H1 (cell line): ENCODE data around the gene BCO2. TPM values are rescaled to one million over a fixed set of nuclear protein-coding genes. Genes with fewer than 3 reads are reported as not detected.

Experiments
- NRF1 ChIP-seq: IDR thresholded peaks from 2 replicates; pipeline ENCODE4 v1.6.1; 2011; ENCODE audit warnings: mild to moderate bottlenecking, low read depth, low read length, improper control_type of control experiment
- SP1 ChIP-seq: IDR thresholded peaks from 2 replicates; pipeline ENCODE4 v1.6.1; 2011; ENCODE audit warnings: low read depth, low read length
- TBP ChIP-seq: IDR thresholded peaks from 2 replicates; pipeline ENCODE4 v1.6.1; 2011; ENCODE audit warnings: low read depth, low read length, improper control_type of control experiment
- TCF12 ChIP-seq: IDR thresholded peaks from 2 replicates; pipeline ENCODE4 v1.6.1; 2011; ENCODE audit warnings: low read depth, mild to moderate bottlenecking, low read length
- polyA plus RNA-seq, 7 experiments: library from polyadenylated mRNA; depleted of rRNA in 3 of 7; stranded (reverse) in 5 of 7; unstranded in 2 of 7; fragments of >200 nt in 5 of 7; fragments of 200-250 nt in 2 of 7; gene quantifications; 1 replicate in 5 of 7; 2 replicates in 1 of 7; 4 replicates in 1 of 7; pipeline versions ENCODE4 v1.2.1 to v1.2.3, GENCODE V29; 2011 to 2013; ENCODE audit warnings: missing spikeins in 2 of 7, mixed read lengths in 2 of 7
- total RNA-seq: library from RNA; stranded (reverse); fragmentation: NEBNext Ultra II Directional; extraction: Animal tissue kit (Norgen Biotek cat#: 25700); gene quantifications from 2 replicates; pipeline ENCODE4 v1.2.1, GENCODE V29; 2021
- TF ChIP-seq, protein P1 (sequence below): fragments of 300-600 bp; sonication (generic); IDR thresholded peaks from 2 replicates; pipeline ENCODE4 v1.7.1; 2012; ENCODE audit warnings: low read length, moderate library complexity, mild to moderate bottlenecking, inconsistent platforms; ENCODE audit not compliant: insufficient replicate concordance

BCO2 gene
- total and polyA plus RNA-seq, 2 of the 8 experiments (the other 6 are each of a cell fraction or from before 2014, with no cell fraction given) = 0.42 to 0.82 TPM

DNA sequence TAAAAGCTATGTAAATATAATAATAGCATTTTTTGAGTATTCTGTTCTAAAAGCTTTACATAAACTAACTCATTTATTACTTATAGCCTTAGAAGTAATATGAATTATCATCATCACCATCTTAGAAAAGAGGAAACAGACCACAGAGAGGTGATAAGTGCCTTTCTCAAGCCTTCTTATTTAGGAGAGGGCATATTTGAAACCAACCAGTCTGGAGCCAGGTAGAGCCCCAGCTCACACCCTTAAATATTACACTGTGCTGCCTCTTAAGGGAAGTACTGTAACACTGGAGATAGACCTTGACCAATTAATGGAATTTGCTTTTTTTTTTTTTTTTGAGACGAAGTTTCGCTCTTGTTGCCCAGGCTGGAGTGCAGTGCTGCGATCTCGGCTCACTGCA, 2.3 kb downstream of the BCO2 start (continued):
- TF ChIP-seq, protein P1, sequence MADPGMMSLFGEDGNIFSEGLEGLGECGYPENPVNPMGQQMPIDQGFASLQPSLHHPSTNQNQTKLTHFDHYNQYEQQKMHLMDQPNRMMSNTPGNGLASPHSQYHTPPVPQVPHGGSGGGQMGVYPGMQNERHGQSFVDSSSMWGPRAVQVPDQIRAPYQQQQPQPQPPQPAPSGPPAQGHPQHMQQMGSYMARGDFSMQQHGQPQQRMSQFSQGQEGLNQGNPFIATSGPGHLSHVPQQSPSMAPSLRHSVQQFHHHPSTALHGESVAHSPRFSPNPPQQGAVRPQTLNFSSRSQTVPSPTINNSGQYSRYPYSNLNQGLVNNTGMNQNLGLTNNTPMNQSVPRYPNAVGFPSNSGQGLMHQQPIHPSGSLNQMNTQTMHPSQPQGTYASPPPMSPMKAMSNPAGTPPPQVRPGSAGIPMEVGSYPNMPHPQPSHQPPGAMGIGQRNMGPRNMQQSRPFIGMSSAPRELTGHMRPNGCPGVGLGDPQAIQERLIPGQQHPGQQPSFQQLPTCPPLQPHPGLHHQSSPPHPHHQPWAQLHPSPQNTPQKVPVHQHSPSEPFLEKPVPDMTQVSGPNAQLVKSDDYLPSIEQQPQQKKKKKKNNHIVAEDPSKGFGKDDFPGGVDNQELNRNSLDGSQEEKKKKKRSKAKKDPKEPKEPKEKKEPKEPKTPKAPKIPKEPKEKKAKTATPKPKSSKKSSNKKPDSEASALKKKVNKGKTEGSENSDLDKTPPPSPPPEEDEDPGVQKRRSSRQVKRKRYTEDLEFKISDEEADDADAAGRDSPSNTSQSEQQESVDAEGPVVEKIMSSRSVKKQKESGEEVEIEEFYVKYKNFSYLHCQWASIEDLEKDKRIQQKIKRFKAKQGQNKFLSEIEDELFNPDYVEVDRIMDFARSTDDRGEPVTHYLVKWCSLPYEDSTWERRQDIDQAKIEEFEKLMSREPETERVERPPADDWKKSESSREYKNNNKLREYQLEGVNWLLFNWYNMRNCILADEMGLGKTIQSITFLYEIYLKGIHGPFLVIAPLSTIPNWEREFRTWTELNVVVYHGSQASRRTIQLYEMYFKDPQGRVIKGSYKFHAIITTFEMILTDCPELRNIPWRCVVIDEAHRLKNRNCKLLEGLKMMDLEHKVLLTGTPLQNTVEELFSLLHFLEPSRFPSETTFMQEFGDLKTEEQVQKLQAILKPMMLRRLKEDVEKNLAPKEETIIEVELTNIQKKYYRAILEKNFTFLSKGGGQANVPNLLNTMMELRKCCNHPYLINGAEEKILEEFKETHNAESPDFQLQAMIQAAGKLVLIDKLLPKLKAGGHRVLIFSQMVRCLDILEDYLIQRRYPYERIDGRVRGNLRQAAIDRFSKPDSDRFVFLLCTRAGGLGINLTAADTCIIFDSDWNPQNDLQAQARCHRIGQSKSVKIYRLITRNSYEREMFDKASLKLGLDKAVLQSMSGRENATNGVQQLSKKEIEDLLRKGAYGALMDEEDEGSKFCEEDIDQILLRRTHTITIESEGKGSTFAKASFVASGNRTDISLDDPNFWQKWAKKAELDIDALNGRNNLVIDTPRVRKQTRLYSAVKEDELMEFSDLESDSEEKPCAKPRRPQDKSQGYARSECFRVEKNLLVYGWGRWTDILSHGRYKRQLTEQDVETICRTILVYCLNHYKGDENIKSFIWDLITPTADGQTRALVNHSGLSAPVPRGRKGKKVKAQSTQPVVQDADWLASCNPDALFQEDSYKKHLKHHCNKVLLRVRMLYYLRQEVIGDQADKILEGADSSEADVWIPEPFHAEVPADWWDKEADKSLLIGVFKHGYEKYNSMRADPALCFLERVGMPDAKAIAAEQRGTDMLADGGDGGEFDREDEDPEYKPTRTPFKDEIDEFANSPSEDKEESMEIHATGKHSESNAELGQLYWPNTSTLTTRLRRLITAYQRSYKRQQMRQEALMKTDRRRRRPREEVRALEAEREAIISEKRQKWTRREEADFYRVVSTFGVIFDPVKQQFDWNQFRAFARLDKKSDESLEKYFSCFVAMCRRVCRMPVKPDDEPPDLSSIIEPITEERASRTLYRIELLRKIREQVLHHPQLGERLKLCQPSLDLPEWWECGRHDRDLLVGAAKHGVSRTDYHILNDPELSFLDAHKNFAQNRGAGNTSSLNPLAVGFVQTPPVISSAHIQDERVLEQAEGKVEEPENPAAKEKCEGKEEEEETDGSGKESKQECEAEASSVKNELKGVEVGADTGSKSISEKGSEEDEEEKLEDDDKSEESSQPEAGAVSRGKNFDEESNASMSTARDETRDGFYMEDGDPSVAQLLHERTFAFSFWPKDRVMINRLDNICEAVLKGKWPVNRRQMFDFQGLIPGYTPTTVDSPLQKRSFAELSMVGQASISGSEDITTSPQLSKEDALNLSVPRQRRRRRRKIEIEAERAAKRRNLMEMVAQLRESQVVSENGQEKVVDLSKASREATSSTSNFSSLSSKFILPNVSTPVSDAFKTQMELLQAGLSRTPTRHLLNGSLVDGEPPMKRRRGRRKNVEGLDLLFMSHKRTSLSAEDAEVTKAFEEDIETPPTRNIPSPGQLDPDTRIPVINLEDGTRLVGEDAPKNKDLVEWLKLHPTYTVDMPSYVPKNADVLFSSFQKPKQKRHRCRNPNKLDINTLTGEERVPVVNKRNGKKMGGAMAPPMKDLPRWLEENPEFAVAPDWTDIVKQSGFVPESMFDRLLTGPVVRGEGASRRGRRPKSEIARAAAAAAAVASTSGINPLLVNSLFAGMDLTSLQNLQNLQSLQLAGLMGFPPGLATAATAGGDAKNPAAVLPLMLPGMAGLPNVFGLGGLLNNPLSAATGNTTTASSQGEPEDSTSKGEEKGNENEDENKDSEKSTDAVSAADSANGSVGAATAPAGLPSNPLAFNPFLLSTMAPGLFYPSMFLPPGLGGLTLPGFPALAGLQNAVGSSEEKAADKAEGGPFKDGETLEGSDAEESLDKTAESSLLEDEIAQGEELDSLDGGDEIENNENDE = no peak
- TF ChIP-seq NRF1 (no peak), TCF12 (no peak), SP1 (no peak), TBP (no peak)
